PC-3 (cell line): Measurements from ENCODE around the gene NCBP3.

ENCODE experiments used
- CTCF ChIP-seq: fragments of 300-600 bp; sonication (generic); conservative IDR thresholded peaks from 2 replicates; pipeline ENCODE4 v1.5.1; 2017; ENCODE audit warnings: antibody characterized with exemption, low read depth, mild to moderate bottlenecking, low read length
- EZH2phosphoT487 ChIP-seq: fragments of 300-600 bp; sonication (generic); IDR thresholded peaks from 2 replicates; pipeline ENCODE4 v1.6.1; 2018; ENCODE audit warnings: mild to moderate bottlenecking, antibody characterized with exemption, low read length, borderline replicate concordance

DNA sequence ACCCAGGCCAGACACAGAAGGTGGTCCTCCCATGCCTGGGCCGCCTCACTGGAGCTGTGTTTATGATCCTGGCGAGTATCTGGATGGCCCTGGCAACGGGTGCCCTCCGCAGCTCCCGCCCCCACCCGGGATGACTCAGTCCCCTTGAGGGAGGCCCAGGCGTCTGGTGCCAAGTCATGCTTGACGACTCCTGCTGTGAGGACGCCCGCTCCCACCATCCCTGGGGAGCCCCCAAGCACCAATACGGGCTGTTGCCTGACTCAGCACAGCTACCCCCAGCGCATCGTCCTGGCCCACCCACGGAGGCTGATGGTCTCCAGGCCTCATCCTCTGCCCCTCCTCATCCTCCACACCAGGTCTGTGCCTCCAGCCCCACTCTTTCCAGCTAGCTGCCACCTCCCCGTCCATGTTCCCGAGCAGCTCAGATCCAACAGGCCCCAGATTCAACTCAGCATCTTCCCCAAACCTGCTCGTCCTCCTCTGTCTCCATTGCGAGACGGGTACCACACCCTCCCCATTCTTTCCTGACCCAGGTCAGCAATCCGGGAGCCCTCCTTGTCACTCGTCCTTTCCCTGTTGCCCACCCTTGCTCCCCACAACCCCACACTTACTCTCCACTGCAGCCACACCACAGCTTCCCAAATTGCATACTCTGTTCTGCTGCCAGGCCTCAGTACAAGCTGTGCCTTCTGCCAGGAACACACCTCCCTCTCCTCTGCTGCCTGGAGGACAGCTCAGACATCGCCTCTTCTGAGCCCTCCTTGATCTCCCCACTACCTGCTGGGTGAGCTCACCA is 44.2 kb upstream of the NCBP3 start:
- TF ChIP-seq CTCF (no peak), EZH2phosphoT487 (peak; percentile 84)
